ENCODE measurements around the gene LPIN2.

The LPIN2 gene

GRCh38 chr18:3016585-3017297 lies 3.8 kb upstream of the LPIN2 start:
- in situ Hi-C loops (cut with MboI; ENCODE audit: low sequenced_read_pairs, unreplicated experiment), result no loop called here
- no peak for DNase-seq (ENCODE audit: low spot score)
- no peak for TF ChIP-seq CTCF (IDR thresholded peaks at IDR 0.05; ENCODE audit: borderline replicate concordance, control extremely low read depth, extremely low read depth, insufficient read depth, missing control alignments)

GRCh38 chr18:3015851-3016250 lies 2.9 kb upstream of the LPIN2 start:
- in situ Hi-C loops (cut with MboI; ENCODE audit: low sequenced_read_pairs, unreplicated experiment), result no loop called here
- no peak for TF ChIP-seq CTCF (IDR thresholded peaks at IDR 0.05; ENCODE audit: borderline replicate concordance, control extremely low read depth, extremely low read depth, insufficient read depth, missing control alignments)
- DNase-seq (ENCODE audit: low spot score), result no peak

GRCh38 chr18:3015204-3015592 lies 2.3 kb upstream of the LPIN2 start:
- TF ChIP-seq CTCF (IDR thresholded peaks at IDR 0.05; ENCODE audit: borderline replicate concordance, control extremely low read depth, extremely low read depth, insufficient read depth, missing control alignments), result no peak
- DNase-seq (ENCODE audit: low spot score), result no peak
- in situ Hi-C loops (cut with MboI; ENCODE audit: low sequenced_read_pairs, unreplicated experiment), result no loop called here

GRCh38 chr18:3014503-3015203 lies 1.7 kb upstream of the LPIN2 start:
- TF ChIP-seq CTCF (IDR thresholded peaks at IDR 0.05; ENCODE audit: borderline replicate concordance, control extremely low read depth, extremely low read depth, insufficient read depth, missing control alignments), result no peak

GRCh38 chr18:3012136-3013023 lies 564 bp downstream of the LPIN2 start:
- DNase-seq (ENCODE audit: low spot score), result peak; percentile 56
- no peak for TF ChIP-seq CTCF (IDR thresholded peaks at IDR 0.05; ENCODE audit: borderline replicate concordance, control extremely low read depth, extremely low read depth, insufficient read depth, missing control alignments)
- in situ Hi-C loops (cut with MboI; ENCODE audit: low sequenced_read_pairs, unreplicated experiment), result no loop called here

More at GRCh38 chr18:3014503-3015203, 1.7 kb upstream of the LPIN2 start:
- no peak for DNase-seq (ENCODE audit: low spot score)
- in situ Hi-C loops (cut with MboI; ENCODE audit: low sequenced_read_pairs, unreplicated experiment), result no loop called here

GRCh38 chr18:3010086-3010485 lies 2.9 kb downstream of the LPIN2 start:
- no peak for TF ChIP-seq CTCF (IDR thresholded peaks at IDR 0.05; ENCODE audit: borderline replicate concordance, control extremely low read depth, extremely low read depth, insufficient read depth, missing control alignments)
- no peak for DNase-seq (ENCODE audit: low spot score)
- in situ Hi-C loops (cut with MboI; ENCODE audit: low sequenced_read_pairs, unreplicated experiment), result no loop called here

All from GM13976 (cell line).